HT-29 (cell line): ENCODE results near the gene PBRM1. TPM values are rescaled to one million over a fixed set of nuclear protein-coding genes. Genes with fewer than 3 reads are reported as not detected.
A peak's percentile ranks its signal among the peaks of the same experiment; 100 is the strongest.

Source experiments
- DNase-seq: peaks from one replicate; pipeline ENCODE4 v3.0.0-alpha.2; 2015; ENCODE audit warnings: low spot score
- total RNA-seq: library from RNA; depleted of rRNA; stranded (reverse); fragments of >200 nt; shearing (Covaris generic); gene quantifications from 2 replicates; pipeline ENCODE4 v1.2.3, GENCODE V29; 2014

Gene PBRM1
- total RNA-seq, 1 experiment from 2014 or later: 27.6 TPM

GRCh38 chr3:52574056-52574965 lies 111.4 kb downstream of the PBRM1 start:
- no peak for DNase-seq

GRCh38 chr3:52572221-52572620 lies 113.5 kb downstream of the PBRM1 start:
- no peak for DNase-seq

- DNase-seq: no peak
Observed at GRCh38 chr3:52570076-52570475, 115.6 kb downstream of the PBRM1 start.

DNA sequence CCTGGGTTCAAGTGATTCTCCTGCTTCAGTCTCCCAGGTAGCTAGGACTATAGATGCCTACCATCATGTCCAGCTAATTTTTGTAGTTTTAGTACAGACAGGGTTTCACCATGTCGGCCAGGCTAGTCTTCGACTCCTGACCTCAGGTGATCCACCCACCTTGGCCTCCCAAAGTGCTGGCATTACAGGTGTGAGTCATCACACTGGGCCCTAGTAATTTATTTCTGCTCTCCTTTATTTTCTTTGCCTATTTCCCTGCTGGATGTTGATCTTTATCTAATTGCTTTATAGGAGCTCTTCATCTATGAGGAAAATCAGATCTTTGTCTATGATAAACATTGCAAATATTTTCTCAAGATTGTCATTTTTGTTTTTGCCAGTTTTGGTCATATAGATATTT lies 117.6 kb downstream of the PBRM1 start:
- peak; percentile 30 for DNase-seq

GRCh38 chr3:52563984-52564383 lies 121.7 kb downstream of the PBRM1 start:
- DNase-seq: no peak

- DNase-seq: no peak
Observed at GRCh38 chr3:52561028-52561747, 124.5 kb downstream of the PBRM1 start.

GRCh38 chr3:52558436-52558835 lies 127.3 kb downstream of the PBRM1 start:
- no peak for DNase-seq

DNA sequence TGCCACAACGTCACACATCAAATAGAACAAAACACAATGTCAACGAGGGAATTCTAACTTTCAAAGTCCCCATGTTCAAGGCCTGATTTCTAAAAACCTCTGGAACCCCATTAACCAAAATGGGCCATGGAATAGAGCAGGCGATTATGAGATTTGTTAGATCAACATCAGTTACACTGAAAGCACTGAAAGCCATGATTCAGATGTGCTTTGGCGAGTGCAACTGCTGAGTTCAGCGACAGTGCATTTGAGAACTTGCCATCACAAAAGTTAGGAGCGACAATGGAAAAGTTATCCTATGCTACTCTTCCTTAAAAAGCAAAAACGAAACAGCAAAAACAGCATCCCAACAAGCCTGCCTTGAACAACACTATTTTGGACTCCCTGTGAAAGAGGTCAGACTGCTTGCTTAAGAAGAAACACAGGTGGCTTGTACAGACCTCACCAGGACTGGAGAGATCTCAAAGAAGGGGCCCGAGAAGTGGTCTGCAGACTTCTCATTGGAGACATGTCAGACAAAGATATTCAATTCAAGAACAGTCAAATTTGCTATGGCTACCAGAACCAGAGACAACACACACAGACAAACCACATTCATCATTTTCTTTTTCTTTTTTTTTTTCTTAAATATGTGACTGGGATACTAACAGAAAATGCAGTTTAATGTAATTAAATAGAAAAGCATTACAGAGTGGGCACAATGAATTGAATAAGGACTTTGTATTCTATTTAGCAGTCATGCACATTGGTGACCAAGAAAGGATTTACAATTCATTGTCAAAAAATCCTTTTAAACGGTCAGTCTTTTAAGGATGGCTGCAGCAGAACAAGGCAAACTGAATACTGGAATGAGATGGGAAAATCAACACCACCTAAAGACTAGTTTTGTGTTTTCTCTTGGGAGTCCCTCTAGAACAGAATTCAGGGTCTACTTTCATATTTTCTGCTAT lies 128.4 kb downstream of the PBRM1 start:
- DNase-seq: no peak

DNA sequence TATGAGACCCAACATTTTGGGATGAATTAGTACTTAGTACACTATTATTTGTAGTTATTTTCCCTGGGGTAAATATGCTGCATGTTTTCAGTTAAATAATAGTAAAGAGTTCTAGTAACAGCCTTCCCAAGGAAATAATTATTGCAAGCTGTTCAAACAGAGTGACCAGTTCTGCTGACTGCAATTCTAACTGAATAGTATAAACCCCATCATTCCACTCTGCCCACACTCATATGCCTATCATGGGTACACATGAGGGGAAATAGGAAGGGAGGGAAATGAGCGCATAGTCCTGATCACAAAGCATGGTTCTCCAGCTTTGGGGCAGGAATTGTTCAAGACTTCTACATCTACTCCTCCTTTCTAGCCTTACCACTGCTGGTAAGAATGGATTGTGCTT lies 130.7 kb downstream of the PBRM1 start:
- DNase-seq: no peak

GRCh38 chr3:52554026-52554755 lies 131.5 kb downstream of the PBRM1 start:
- DNase-seq: no peak

DNA sequence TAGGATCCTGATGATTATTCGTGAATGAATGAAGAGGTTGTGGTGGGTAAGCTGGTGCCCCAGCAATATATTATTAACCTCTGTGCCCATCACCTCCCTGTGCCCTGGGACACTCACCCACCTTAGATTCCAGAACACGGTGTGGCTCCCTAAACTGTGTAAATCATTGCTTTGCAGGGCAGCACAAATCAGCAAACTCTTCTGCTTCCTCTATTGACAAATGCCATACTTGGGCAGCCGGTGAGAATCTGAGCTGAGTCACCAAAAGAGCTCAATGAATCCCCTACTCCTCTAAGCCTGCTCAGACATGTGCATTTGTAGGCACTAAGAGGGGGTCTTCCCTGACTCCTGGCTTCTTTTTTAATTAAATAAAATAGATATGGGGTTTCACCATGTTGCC lies 133.6 kb downstream of the PBRM1 start:
- no peak for DNase-seq

DNA sequence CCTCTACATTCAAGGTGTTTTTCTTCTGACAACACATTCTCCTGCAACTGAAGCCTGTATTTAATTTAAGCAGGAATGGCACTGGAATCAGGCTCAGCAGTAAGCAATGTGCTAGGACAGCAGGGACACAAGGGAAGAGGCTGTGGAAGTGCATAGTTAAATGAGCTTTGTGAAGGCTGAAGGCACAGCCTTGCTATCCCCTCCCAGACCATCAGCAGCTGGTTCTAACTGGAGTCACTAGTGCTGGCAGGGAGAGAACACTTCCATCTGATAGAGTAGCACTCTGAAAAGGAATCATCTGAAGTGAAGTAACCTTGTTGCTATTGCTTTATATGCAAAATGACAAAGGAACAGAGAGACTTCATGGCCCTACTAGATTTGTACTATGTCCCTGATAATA lies 134.6 kb downstream of the PBRM1 start:
- DNase-seq: no peak

GRCh38 chr3:52547143-52547542 lies 138.6 kb downstream of the PBRM1 start:
- no peak for DNase-seq

GRCh38 chr3:52546111-52546901 lies 139.4 kb downstream of the PBRM1 start:
- no peak for DNase-seq

GRCh38 chr3:52544937-52545336 lies 140.8 kb downstream of the PBRM1 start:
- DNase-seq: no peak

GRCh38 chr3:52541050-52541449 lies 144.7 kb downstream of the PBRM1 start:
- no peak for DNase-seq

DNA sequence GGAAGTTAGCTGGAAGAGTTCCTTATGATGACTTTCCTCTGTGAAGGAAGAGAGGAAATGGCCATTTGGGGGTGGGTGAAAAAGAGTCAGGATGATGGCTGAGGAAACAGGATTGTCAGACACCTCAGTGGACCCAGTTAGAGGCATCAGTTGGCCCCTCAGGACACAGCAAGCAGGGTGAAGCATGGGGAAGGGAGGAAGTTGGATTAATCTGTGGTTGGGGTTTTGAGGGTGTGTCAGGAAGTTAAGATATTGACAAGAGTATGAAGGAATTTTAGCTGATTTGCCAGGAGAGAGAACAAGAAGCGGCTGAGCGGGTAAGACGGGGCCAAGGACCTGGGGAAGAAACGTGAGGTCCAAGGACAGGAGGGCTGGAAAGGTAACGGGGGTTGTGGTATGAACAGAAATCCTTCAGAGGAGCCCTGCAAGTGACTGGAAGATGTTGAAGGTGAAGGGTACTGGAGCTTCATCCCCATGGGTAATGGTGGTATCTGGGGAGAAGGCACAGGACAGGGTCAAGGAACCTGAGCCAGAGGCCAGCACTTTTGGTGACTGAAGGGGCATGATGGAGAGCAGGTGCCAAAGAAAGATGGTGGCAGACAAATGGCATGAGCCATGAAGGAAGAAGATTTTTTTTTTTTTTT lies 146.6 kb downstream of the PBRM1 start:
- DNase-seq: no peak

- no peak for DNase-seq
Observed at GRCh38 chr3:52537726-52538421, 147.8 kb downstream of the PBRM1 start.

DNA sequence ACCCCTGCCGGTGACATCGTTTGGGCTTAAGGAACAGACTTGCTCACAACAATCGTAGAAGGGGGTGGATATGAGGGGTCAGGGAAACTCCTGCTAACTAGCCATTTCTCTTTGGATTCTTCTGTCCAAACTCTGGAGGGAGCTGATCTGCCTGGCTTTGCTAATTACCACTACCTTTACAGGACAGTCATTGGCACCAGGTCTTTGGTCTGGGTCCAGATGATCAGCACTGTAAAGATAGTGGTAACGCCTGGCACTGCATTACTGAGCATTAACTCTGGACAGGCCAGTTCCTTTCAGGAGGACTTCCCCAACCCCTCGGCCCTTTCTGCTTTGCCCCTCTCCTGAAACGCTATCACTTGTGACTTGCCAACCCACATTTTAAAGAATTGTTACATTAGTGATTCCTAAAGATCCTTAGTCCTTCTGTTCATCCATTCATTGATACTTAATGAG lies 148.5 kb downstream of the PBRM1 start:
- DNase-seq: no peak
